WTC11 (cell line): ENCODE results near the gene WFDC2. TPM values are rescaled to one million over a fixed set of nuclear protein-coding genes. Genes with fewer than 3 reads are reported as not detected.

Source experiments
- ATAC-seq: fragments of 200-7000 bp; cut with Tn5 transposase; 2 replicates; pipeline ENCODE4 v1.10.0; 2021; ENCODE audit warnings: mild to moderate bottlenecking, moderate library complexity
- CTCF ChIA-PET: fragments of 300-600 bp; sonication (Branson Sonifier 250); formaldehyde crosslinking; loops from one replicate; lab custom pipeline; 2021; ENCODE audit warnings: antibody characterized with exemption; lab: Charles Lee
- POLR2A ChIA-PET: fragments of 350-600 bp; sonication (Branson Sonifier 250); formaldehyde crosslinking; loops from one replicate; lab custom pipeline; 2021; ENCODE audit warnings: antibody characterized with exemption; lab: Charles Lee
- DNase-seq: peaks from one replicate; pipeline ENCODE4 v3.0.0; 2021; ENCODE audit warnings: low spot score
- H3K27ac Mint-ChIP-seq: 2 replicates; pipeline ENCODE4 v1.8.0; 2021; ENCODE audit warnings: mixed read lengths
- H3K27me3 Mint-ChIP-seq: 2 replicates; pipeline ENCODE4 v1.8.0; 2021; ENCODE audit warnings: low read depth, mild to moderate bottlenecking, moderate library complexity, mixed read lengths
- H3K36me3 Mint-ChIP-seq: 2 replicates; pipeline ENCODE4 v1.8.0; 2021; ENCODE audit warnings: mixed read lengths
- H3K4me1 Mint-ChIP-seq: 2 replicates; pipeline ENCODE4 v1.8.0; 2022; ENCODE audit warnings: mixed read lengths
- H3K4me3 Mint-ChIP-seq: 2 replicates; pipeline ENCODE4 v1.8.0; 2021; ENCODE audit warnings: mild to moderate bottlenecking, moderate library complexity, mixed read lengths
- H3K9me3 Mint-ChIP-seq: 2 replicates; pipeline ENCODE4 v1.8.0; 2021; ENCODE audit warnings: mixed read lengths
- AFF4 ChIP-seq: sonication (generic); formaldehyde crosslinking; IDR thresholded peaks from 2 replicates; pipeline ENCODE4 v1.8.1; 2023; ENCODE audit warnings: mild to moderate bottlenecking, missing genetic modification reagents, borderline replicate concordance
- CBFB ChIP-seq: sonication (generic); formaldehyde crosslinking; IDR thresholded peaks from 2 replicates; pipeline ENCODE4 v1.8.1; 2022; ENCODE audit warnings: mild to moderate bottlenecking, low read depth, missing genetic modification reagents
- FOXP1 ChIP-seq: sonication (generic); formaldehyde crosslinking; IDR thresholded peaks from 2 replicates; pipeline ENCODE4 v1.8.0; 2022; ENCODE audit warnings: missing genetic modification reagents, mild to moderate bottlenecking, moderate library complexity, borderline replicate concordance
- HMGXB4 ChIP-seq: sonication (generic); formaldehyde crosslinking; IDR thresholded peaks from 2 replicates; pipeline ENCODE4 v1.8.1; 2023; ENCODE audit warnings: mild to moderate bottlenecking, moderate library complexity, missing genetic modification reagents
- JUN ChIP-seq: sonication (generic); formaldehyde crosslinking; IDR thresholded peaks from 2 replicates; pipeline ENCODE4 v1.8.0; 2023; ENCODE audit warnings: mild to moderate bottlenecking, missing genetic modification reagents
- MLX ChIP-seq: sonication (generic); formaldehyde crosslinking; IDR thresholded peaks from 2 replicates; pipeline ENCODE4 v1.8.1; 2023; ENCODE audit warnings: mild to moderate bottlenecking, missing genetic modification reagents, moderate library complexity
- MXD4 ChIP-seq: fragments of 250-450 bp; sonication (Bioruptor Pico); IDR thresholded peaks from 2 replicates; pipeline ENCODE4 v1.8.0; 2021; ENCODE audit warnings: mild to moderate bottlenecking, moderate library complexity, borderline replicate concordance
- TEAD1 ChIP-seq: sonication (generic); formaldehyde crosslinking; IDR thresholded peaks from 2 replicates; pipeline ENCODE4 v1.8.0; 2022; ENCODE audit warnings: mild to moderate bottlenecking, missing genetic modification reagents
- ZNF219 ChIP-seq: sonication (generic); formaldehyde crosslinking; IDR thresholded peaks from 2 replicates; pipeline ENCODE4 v1.8.0; 2023; ENCODE audit warnings: missing genetic modification reagents, mild to moderate bottlenecking, borderline replicate concordance
- ZNF232 ChIP-seq: sonication (generic); formaldehyde crosslinking; IDR thresholded peaks from 2 replicates; pipeline ENCODE4 v1.8.0; 2022; ENCODE audit warnings: mild to moderate bottlenecking, missing genetic modification reagents
- ZNF416 ChIP-seq: fragments of 250-450 bp; sonication (Bioruptor Pico); IDR thresholded peaks from 2 replicates; pipeline ENCODE4 v1.9.0; 2021; ENCODE audit warnings: mild to moderate bottlenecking, inconsistent platforms
- ZNF532 ChIP-seq: fragments of 250-450 bp; sonication (Bioruptor Pico); IDR thresholded peaks from 2 replicates; pipeline ENCODE4 v1.9.0; 2021; ENCODE audit warnings: mild to moderate bottlenecking, borderline replicate concordance
- ZSCAN18 ChIP-seq: fragments of 250-450 bp; sonication (Bioruptor Pico); IDR thresholded peaks from 2 replicates; pipeline ENCODE4 v2.1.2; 2022; ENCODE audit warnings: mild to moderate bottlenecking, moderate library complexity
- total RNA-seq: library from RNA; stranded (reverse); gene quantifications from 3 replicates; pipeline ENCODE4 v1.2.3, GENCODE V29; 2021
- TF ChIP-seq, protein P1 (sequence below): sonication (generic); formaldehyde crosslinking; IDR thresholded peaks from 2 replicates; pipeline ENCODE4 v1.8.0; 2023; ENCODE audit warnings: missing genetic modification reagents
- TF ChIP-seq, protein P2 (sequence below): sonication (generic); formaldehyde crosslinking; IDR thresholded peaks from 2 replicates; pipeline ENCODE4 v1.8.0; 2022; ENCODE audit warnings: mild to moderate bottlenecking, missing genetic modification reagents
- TF ChIP-seq, protein P3 (sequence below): sonication (generic); formaldehyde crosslinking; IDR thresholded peaks from 2 replicates; pipeline ENCODE4 v1.8.1; 2022; ENCODE audit warnings: missing genetic modification reagents, borderline replicate concordance
- TF ChIP-seq, protein P4 (sequence below): sonication (generic); formaldehyde crosslinking; IDR thresholded peaks from 2 replicates; pipeline ENCODE4 v1.8.0; 2023; ENCODE audit warnings: mild to moderate bottlenecking, missing genetic modification reagents

WFDC2 gene
- total RNA-seq, 1 experiment from 2014 or later, result 76.4 TPM

DNA sequence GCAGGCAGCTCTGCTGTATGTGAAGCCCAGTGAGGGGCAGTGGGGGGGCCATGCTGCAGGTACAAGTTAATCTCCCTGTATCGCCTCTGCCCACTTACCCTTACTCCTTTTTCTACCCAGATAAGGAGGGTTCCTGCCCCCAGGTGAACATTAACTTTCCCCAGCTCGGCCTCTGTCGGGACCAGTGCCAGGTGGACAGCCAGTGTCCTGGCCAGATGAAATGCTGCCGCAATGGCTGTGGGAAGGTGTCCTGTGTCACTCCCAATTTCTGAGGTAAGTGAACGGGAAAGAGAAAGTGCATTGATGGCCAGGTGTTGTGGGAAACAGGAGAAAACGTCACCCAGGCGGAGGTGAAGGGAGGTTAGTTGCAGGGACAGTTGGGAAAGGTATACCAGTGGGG, 10.3 kb downstream of the WFDC2 start:
- H3K27ac Mint-ChIP-seq, result no peak overlapping the region
- H3K4me1 Mint-ChIP-seq, result peaks cover 9% of the 10 kb centered on the region
- no peaks in the 10 kb centered on the region for H3K9me3 Mint-ChIP-seq
- ChIA-PET CTCF (no interaction called here), POLR2A (no interaction called here)
- no peak overlapping the region for H3K4me3 Mint-ChIP-seq
- H3K36me3 Mint-ChIP-seq, result peaks cover 26% of the 10 kb centered on the region
- H3K27me3 Mint-ChIP-seq, result no peaks in the 10 kb centered on the region
- no peak for DNase-seq
- no peak for ATAC-seq
- TF ChIP-seq HMGXB4 (CRISPR knock-in tag), result no peak
- TF ChIP-seq, protein P1, sequence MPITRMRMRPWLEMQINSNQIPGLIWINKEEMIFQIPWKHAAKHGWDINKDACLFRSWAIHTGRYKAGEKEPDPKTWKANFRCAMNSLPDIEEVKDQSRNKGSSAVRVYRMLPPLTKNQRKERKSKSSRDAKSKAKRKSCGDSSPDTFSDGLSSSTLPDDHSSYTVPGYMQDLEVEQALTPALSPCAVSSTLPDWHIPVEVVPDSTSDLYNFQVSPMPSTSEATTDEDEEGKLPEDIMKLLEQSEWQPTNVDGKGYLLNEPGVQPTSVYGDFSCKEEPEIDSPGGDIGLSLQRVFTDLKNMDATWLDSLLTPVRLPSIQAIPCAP, result no peak
- TF ChIP-seq ZNF219, result no peak
- TF ChIP-seq, protein P2, sequence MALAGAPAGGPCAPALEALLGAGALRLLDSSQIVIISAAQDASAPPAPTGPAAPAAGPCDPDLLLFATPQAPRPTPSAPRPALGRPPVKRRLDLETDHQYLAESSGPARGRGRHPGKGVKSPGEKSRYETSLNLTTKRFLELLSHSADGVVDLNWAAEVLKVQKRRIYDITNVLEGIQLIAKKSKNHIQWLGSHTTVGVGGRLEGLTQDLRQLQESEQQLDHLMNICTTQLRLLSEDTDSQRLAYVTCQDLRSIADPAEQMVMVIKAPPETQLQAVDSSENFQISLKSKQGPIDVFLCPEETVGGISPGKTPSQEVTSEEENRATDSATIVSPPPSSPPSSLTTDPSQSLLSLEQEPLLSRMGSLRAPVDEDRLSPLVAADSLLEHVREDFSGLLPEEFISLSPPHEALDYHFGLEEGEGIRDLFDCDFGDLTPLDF (CRISPR knock-in tag), result no peak
- TF ChIP-seq JUN (CRISPR knock-in tag), result no peak
- no peak for TF ChIP-seq AFF4 (CRISPR knock-in tag)
- no peak for TF ChIP-seq ZNF416 (CRISPR knock-in tag)
- TF ChIP-seq, protein P3, sequence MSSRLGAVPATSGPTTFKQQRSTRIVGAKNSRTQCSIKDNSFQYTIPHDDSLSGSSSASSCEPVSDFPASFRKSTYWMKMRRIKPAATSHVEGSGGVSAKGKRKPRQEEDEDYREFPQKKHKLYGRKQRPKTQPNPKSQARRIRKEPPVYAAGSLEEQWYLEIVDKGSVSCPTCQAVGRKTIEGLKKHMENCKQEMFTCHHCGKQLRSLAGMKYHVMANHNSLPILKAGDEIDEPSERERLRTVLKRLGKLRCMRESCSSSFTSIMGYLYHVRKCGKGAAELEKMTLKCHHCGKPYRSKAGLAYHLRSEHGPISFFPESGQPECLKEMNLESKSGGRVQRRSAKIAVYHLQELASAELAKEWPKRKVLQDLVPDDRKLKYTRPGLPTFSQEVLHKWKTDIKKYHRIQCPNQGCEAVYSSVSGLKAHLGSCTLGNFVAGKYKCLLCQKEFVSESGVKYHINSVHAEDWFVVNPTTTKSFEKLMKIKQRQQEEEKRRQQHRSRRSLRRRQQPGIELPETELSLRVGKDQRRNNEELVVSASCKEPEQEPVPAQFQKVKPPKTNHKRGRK (CRISPR knock-in tag), result no peak
- TF ChIP-seq TEAD1 (CRISPR knock-in tag), result no peak
- TF ChIP-seq, protein P4, sequence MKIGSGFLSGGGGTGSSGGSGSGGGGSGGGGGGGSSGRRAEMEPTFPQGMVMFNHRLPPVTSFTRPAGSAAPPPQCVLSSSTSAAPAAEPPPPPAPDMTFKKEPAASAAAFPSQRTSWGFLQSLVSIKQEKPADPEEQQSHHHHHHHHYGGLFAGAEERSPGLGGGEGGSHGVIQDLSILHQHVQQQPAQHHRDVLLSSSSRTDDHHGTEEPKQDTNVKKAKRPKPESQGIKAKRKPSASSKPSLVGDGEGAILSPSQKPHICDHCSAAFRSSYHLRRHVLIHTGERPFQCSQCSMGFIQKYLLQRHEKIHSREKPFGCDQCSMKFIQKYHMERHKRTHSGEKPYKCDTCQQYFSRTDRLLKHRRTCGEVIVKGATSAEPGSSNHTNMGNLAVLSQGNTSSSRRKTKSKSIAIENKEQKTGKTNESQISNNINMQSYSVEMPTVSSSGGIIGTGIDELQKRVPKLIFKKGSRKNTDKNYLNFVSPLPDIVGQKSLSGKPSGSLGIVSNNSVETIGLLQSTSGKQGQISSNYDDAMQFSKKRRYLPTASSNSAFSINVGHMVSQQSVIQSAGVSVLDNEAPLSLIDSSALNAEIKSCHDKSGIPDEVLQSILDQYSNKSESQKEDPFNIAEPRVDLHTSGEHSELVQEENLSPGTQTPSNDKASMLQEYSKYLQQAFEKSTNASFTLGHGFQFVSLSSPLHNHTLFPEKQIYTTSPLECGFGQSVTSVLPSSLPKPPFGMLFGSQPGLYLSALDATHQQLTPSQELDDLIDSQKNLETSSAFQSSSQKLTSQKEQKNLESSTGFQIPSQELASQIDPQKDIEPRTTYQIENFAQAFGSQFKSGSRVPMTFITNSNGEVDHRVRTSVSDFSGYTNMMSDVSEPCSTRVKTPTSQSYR (CRISPR knock-in tag), result no peak
- no peak for TF ChIP-seq FOXP1 (CRISPR knock-in tag)
- no peak for TF ChIP-seq MXD4 (CRISPR knock-in tag)
- TF ChIP-seq ZNF232 (CRISPR knock-in tag), result no peak
- no peak for TF ChIP-seq ZSCAN18 (CRISPR knock-in tag)
- no peak for TF ChIP-seq MLX (CRISPR knock-in tag)
- no peak for TF ChIP-seq ZNF532 (CRISPR knock-in tag)
- no peak for TF ChIP-seq CBFB (CRISPR knock-in tag)
